ENCODE data around the gene SNRPD2.
"Not testable (repeated sequence)": the region's sequence is repeated elsewhere in the genome, so short reads cannot be mapped to it uniquely, and the experiment has no call there.

The SNRPD2 gene

GRCh38 chr19:45701676-45702075 lies 9.9 kb upstream of the SNRPD2 start:
- DNase-seq, result no peak

GRCh38 chr19:45693106-45693788 lies 1.5 kb upstream of the SNRPD2 start:
- peak; percentile 58 for DNase-seq

GRCh38 chr19:45692187-45693105 lies 693 bp upstream of the SNRPD2 start, which contains the start of gene QPCTL:
Gene QPCTL (plus strand): TSS chr19:45692666. CDS start chr19:45692704, 38 bp downstream.
- peak; percentile 100 for DNase-seq

DNA sequence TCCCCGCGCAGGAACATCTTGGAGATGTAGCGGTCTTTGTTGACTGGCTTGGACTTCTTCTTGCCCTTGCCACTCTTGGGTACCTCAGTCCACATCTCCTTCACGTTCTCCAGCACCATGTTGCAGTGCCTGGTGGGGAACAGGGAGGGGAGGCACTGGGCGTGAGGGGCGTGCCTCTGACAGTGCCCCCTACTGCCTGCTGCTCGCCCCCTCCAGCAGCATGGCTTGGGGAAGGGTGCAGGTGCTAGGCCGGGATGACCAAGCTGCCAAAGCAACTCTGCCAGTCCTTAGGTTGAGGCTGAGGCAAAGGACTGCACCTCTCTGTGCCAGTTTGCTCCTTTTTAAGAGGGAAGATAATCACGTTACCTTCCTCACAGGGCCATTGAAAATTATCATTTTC lies 4.2 kb downstream of the SNRPD2 start:
- DNase-seq, result no peak

- DNase-seq, result not testable (repeated sequence)
These were observed 6.7 kb downstream of the SNRPD2 start for GRCh38 chr19:45685045-45685444.

- no peak for DNase-seq
These were observed 8.8 kb downstream of the SNRPD2 start for GRCh38 chr19:45682908-45683307.

DNA sequence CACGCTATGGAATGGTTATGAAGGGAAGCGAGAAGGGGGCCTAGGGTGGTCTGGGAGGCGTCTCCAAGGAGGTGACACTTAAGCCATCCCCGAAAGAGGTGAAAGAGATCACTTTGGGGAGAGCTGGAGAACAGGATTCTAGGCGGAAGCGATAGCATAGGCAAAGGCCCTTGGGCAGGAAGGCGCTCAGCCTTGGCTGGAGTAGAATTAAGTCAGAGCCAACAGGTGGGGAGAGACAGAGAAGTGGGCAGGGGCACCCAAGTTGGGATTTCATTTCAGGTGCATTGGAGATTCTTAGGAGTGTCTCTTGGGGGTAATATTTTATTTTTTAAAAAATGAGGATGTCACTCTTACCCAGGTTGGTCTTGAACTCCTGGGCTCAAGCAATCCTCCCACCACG lies 9.6 kb downstream of the SNRPD2 start:
- DNase-seq, result no peak

GRCh38 chr19:45681391-45682015 lies 10.2 kb downstream of the SNRPD2 start:
- peak; percentile 82 for DNase-seq

DNA sequence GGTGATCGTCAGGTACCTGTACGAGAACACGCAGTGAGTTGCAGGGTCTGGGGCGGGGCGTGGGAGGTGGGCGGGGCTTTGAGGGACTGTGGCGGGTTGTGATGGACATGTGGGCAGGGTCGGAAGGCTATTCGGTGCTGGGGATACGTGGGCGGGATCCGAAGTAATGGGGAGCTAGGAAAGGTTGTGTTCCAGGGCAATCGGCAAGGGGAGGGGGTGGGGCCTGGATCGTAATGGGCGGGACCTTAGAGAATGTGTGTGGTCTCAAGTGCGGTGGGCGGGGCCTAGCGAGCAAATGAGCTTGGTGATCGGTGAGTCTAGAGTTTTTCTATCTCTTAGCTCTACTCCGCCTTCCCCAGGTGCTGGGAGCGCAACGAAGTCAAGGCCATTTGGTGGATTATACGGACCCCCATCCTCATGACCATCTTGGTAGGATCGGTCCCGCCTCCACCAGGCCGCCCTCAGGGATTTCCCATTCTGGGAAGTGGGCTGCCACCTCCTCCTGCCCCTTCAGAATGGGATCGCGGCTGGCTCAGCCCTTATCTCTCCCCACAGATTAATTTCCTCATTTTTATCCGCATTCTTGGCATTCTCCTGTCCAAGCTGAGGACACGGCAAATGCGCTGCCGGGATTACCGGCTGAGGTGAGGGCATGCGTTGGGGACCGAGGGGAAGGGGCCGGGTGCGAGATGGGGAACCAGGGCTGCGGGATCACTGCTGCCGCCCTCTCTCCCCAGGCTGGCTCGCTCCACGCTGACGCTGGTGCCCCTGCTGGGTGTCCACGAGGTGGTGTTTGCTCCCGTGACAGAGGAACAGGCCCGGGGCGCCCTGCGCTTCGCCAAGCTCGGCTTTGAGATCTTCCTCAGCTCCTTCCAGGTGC lies 14.2 kb downstream of the SNRPD2 start:
- peak; percentile 75 for DNase-seq

DNA sequence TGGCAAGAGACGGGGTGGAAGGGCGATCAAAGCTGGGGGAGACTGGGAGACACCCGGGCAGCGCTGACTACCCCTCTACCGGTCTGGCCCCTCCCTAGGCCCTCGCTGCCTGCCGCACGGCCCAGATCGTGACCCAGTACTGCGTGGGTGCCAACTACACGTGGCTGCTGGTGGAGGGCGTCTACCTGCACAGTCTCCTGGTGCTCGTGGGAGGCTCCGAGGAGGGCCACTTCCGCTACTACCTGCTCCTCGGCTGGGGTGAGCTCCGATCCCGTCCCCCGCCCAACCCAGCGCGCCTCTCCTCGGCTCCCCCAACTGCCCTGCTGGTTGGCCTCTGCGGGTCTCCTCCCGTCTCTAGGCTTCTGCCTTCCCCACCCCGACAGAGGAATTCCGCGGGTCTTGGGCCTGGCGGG lies 14.9 kb downstream of the SNRPD2 start:
- DNase-seq, result no peak

GRCh38 chr19:45674946-45675345 lies 16.8 kb downstream of the SNRPD2 start:
- DNase-seq, result peak; percentile 23

GRCh38 chr19:45670670-45671453 lies 20.9 kb downstream of the SNRPD2 start:
- no peak for DNase-seq

DNA sequence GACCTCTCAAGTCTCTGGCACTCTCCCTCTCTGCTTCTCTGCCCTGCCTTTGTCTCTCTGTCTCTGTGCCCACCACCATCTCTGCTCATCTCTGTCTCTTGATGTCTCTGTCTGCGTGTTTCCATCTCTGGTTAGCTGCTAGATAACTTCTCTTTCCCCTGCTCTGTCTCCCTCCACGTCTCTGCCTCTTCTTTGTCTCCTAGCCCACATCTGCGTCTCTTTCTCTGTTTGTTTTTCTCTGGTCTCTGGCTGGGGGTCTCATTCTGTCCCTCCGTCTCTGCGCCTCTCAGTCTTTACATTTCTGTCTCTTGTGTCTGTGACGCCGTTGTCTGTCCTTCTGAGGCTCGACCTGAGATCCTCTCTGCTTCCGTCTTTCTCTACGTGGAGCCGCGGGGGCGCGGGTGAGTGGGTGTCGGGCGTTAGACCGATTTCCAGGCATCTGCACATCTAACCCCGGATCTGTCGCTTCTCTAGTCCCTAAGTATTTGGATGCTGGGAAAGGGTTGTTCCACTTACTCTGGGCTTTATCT lies 23.3 kb downstream of the SNRPD2 start:
- DNase-seq, result no peak

DNA sequence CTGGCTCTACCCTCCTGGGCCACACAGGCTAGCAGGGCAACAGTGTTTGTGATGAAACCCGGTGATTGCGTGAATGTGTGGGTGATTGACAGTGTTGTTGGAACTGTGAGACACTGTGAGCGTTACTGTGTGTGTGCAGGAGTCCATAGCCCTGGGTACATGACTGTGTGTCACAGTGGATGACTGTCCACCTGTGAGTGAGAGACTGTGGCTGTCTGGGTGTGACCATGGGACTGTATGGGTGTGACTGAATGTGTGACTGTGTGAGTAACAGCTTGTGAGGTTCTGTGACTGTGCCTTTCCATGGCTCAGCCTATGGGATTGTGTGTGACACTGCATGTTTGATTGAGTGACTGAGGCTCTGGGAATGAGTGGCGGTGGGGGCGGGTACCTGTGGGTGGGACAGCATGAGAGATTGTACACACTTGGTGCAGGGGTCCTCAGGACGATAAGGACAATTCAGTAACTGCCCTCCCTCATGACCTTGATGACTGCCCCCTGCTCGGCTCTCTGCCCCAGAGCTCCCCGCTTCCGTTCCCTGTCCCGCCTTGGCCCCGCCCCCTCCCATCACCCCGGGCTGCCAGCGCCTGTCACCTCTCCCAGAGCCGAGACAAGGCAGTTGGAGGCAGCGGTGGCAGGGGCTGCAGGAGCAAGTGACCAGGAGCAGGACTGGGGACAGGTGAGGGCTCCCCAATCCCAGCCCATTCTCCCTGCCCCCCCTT lies 24.0 kb downstream of the SNRPD2 start, which contains the start of gene GIPR:
Gene GIPR, plus strand, starts transcription at position 602 of the 722 bp plus-strand sequence. CDS start 1,300 bp downstream, outside the sequence.
- DNase-seq, result peak; percentile 9

- no peak for DNase-seq
These were observed 27.2 kb downstream of the SNRPD2 start for GRCh38 chr19:45664575-45664974.

DNA sequence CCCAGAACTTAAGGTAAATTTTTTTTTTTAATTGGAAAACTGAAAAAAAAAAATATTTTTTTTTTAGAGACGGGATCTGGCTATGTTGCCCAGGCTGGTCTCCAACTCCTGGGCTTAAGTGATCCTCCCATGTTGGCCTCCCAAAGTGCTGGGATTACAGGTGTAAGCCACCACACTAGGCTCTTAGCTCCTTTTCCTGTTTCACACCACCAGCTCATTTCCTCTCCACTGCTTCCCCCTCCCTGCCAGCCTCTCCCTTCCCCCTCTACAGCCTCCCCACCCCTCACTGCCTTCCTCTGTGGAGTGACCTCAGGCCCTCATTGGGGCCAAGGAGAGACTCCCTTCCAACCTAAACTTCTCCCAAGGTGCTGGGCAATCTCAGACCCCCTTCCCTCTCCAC lies 28.0 kb downstream of the SNRPD2 start:
- DNase-seq, result no peak

GRCh38 chr19:45660636-45661035 lies 31.1 kb downstream of the SNRPD2 start:
- DNase-seq, result no peak

DNA sequence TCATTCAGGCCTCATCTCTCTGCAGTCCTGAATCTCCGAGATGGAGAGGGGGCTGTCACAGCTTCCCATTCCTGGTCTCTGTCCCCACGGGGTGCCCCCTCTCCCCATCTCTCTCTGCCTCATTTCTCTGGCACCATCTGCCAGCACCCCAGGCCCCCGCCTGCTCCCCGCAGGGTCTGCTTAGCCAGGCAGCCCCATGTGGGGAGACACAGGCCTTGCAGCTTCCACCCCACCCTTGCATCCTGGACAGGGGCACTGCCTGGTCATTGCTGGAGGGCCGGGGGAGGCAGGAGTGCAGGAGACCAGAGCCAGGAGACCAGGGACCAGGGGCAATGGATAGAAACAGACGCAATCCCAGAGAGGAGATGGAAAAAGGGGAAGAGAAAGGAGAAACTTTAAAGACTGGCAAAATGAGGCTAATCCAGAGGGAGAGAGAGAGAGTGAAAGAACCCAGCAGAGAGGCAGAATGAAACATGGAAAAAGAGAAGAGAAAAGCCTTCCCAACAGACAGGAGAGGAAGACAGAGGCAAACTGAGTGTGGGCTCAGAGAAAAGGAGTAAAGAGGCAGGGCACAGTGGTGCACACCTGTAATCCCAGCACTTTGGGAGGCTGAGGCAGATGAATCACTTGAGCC lies 32.5 kb downstream of the SNRPD2 start:
- DNase-seq, result no peak

DNA sequence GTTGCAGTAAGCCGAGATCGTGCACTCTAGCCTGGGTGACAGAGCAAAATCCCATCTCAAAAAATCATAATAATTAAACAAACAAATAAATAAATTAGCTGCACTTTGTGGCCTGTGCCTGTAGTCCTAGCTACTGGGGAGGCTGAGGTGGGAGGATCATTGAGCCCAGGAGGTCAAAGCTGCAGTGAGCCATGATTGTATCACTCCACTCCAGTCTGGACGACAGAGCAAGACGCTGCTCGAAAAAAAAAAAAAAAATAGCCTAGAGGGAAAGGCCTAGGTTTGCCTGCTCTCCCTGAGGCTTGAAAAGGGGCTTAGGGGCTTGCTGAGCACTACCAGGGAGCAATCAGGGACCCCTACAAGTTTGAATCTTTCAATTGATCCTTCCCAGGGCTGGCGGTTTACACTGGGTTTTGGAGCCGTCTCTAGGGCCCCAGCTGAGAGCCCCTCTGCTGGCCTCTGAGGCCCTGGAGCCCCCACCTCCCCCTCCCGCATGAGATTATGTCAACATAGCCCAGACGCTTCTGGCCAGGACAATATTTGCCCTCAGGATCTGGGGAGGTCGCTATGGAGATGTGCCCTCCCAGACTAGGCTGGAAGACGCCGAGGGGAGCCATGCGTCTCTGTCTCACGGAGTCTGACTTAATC lies 34.1 kb downstream of the SNRPD2 start:
- no peak for DNase-seq

DNA sequence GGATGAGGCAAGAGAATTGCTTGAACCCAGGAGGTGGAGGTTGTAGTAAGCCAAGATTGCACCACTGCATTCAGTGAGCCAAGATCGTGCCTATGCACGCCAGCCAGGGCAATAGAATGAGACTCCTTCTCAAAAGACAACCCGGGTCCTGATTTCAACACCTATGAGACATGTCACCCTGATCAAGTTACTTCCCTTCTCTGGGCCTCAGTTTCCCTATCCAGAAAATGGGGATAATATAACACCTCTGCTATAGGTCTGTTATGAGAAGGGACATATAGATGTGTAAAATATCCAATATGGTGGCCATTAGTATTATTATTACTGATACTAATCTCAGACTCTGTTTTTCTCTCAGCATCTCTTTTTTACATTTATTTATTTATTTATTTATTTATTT lies 36.7 kb downstream of the SNRPD2 start:
- no peak for DNase-seq
